Measurements from ENCODE around the gene ARHGAP26. TPM values are rescaled to one million over a fixed set of nuclear protein-coding genes. Genes with fewer than 3 reads are reported as not detected.

The ARHGAP26 gene
- total RNA-seq, 4 donors from 2014 or later: 11.0 to 23.3 (median 14.3) TPM

DNA sequence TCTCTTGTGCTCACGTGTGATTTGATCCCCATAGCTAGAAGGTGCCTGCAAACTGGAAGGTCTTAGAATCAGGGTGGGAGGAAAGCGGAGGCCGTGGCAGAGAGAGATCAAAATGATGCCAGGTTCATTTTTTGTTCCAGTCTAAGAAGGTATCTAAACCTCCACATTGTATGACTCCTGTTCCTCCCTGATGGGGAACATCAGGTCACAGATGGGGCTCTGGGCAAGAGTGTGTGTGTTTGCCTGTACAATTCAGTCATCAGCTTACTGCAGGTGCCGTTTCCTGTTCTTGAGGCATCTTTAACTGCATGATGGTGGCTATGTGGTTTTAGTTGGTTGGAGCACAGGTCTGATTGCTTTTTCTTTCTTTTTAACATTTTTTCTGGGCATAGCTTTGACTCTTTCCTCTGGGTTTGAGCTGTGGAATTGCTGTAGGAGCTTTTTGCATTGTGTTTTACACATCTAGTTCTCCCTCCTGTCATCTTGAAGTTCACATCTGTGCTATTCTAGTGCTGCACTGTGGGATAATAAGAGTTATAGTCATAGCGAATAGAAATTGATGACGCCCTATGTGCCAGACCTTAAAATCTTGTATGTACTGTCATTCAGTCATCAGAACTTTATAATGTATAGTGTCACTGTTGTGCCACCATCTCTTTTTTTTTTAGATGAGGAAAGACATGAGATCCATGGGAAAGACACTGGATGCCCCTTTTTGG is 30.8 kb downstream of the ARHGAP26 start:
- H3K4me3 ChIP-seq (ENCODE audit: low read depth, poor library complexity, severe bottlenecking): no peak overlapping the region
- DNase-seq (ENCODE audit: low spot score in 2 of 2): no peak
- WGBS, 2 donors: 91 to 92% methylated on average over 6 of the region's 6 CpGs
- TF ChIP-seq CTCF (IDR thresholded peaks at IDR 0.05) (no peak), POLR2A (IDR thresholded peaks at IDR 0.05) (no peak)
- intact Hi-C loops (cut with DNase I; ENCODE audit: low total_unique reads): no loop called here

DNA sequence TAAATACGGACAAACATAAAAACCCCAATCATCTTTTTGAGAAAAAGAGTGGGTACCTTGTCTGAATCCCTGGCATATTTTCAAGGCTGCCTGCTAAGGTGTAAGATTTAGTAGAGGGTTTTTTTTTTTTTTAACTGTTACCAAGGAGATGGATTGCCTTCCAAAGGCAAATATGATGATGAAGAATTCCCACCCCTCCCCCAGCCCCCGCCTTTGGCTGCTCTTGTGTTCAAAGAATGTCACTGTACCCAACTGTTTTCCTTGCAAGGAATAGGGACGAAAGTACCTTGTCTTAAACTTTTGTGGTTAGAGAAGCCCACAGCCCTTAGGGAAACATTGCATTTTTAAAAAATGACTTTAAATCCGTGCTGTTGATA is 31.3 kb downstream of the ARHGAP26 start:
- 81 to 91% methylated on average over 4 of the region's 4 CpGs for WGBS, 2 donors
- intact Hi-C loops (cut with DNase I; ENCODE audit: low total_unique reads): no loop called here
- H3K4me3 ChIP-seq (ENCODE audit: low read depth, poor library complexity, severe bottlenecking): no peak overlapping the region
- no peak for TF ChIP-seq POLR2A (IDR thresholded peaks at IDR 0.05)
- TF ChIP-seq CTCF (IDR thresholded peaks at IDR 0.05): no peak
- no peak for DNase-seq (ENCODE audit: low spot score in 2 of 2)

- peak in 1 of 2 donors; percentile 52 for DNase-seq (ENCODE audit: low spot score in 2 of 2)
Measured at GRCh38 chr5:142803428-142804125, 33.4 kb downstream of the ARHGAP26 start.

GRCh38 chr5:142805339-142805738 is 35.2 kb downstream of the ARHGAP26 start:
- no peak overlapping the region for H3K4me3 ChIP-seq (ENCODE audit: low read depth, poor library complexity, severe bottlenecking)
- no peak for DNase-seq (ENCODE audit: low spot score in 2 of 2)
- WGBS, 2 donors: 95 to 99% methylated on average over 3 of the region's 3 CpGs
- TF ChIP-seq POLR2A (IDR thresholded peaks at IDR 0.05) (no peak), CTCF (IDR thresholded peaks at IDR 0.05) (no peak)
- intact Hi-C loops (cut with DNase I; ENCODE audit: low total_unique reads): no loop called here

More at GRCh38 chr5:142803428-142804125, 33.4 kb downstream of the ARHGAP26 start:
- no peak overlapping the region for H3K4me3 ChIP-seq (ENCODE audit: low read depth, poor library complexity, severe bottlenecking)
- WGBS, 2 donors: 82% methylated on average over 11 of the region's 11 CpGs
- no peak for TF ChIP-seq POLR2A (IDR thresholded peaks at IDR 0.05)
- no peak for TF ChIP-seq CTCF (IDR thresholded peaks at IDR 0.05)
- intact Hi-C loops (cut with DNase I; ENCODE audit: low total_unique reads): no loop called here

GRCh38 chr5:142806841-142807267 is 36.7 kb downstream of the ARHGAP26 start:
- TF ChIP-seq POLR2A (IDR thresholded peaks at IDR 0.05) (no peak), CTCF (IDR thresholded peaks at IDR 0.05) (no peak)
- no peak overlapping the region for H3K4me3 ChIP-seq (ENCODE audit: low read depth, poor library complexity, severe bottlenecking)
- intact Hi-C loops (cut with DNase I; ENCODE audit: low total_unique reads): no loop called here
- 69 to 79% methylated on average over 2 of the region's 2 CpGs for WGBS, 2 donors
- no peak for DNase-seq (ENCODE audit: low spot score in 2 of 2)

Data from lower leg skin (tissue), 4 donors.